Heart right ventricle (tissue), 16 donors: ENCODE data around the gene ACAP3. TPM values are rescaled to one million over a fixed set of nuclear protein-coding genes. Genes with fewer than 3 reads are reported as not detected.

ENCODE experiments used
- ATAC-seq, 8 donors: fragments of 200-7000 bp; cut with Tn5 transposase; one replicate each; pipeline ENCODE4 v1.9.1; 2020; ENCODE audit warnings: mild to moderate bottlenecking in 8 of 8, moderate library complexity in 8 of 8, moderate number of reproducible peaks in 1 of 8
- DNase-seq, 2 donors: peaks; one replicate each; pipeline ENCODE4 v3.0.0-alpha.2; 2020
- H3K27ac ChIP-seq, 10 donors: fragments of 200-600 bp; sonication (generic) in 2 of 10; one replicate each; pipeline versions ENCODE4 v1.5.0 to v1.8.0; 2020 to 2022; ENCODE audit warnings: mild to moderate bottlenecking in 3 of 10
- H3K27me3 ChIP-seq, 7 donors: fragments of 200-600 bp; one replicate each; pipeline ENCODE4 v1.8.0; 2021 to 2022; ENCODE audit warnings: mild to moderate bottlenecking in 2 of 7
- H3K36me3 ChIP-seq, 9 donors: fragments of 200-600 bp; sonication (generic) in 1 of 9; one replicate each; pipeline versions ENCODE4 v1.5.0 to v1.8.0; 2020 to 2022; ENCODE audit warnings: mild to moderate bottlenecking in 2 of 9
- H3K4me1 ChIP-seq, 9 donors: fragments of 200-600 bp; sonication (generic) in 1 of 9; one replicate each; pipeline versions ENCODE4 v1.5.0 to v1.8.0; 2020 to 2022; ENCODE audit warnings: mild to moderate bottlenecking in 4 of 9
- H3K4me3 ChIP-seq, 10 donors: fragments of 200-600 bp; sonication (generic) in 2 of 10; one replicate each; pipeline versions ENCODE4 v1.5.0 to v1.8.0; 2020 to 2022; ENCODE audit warnings: mild to moderate bottlenecking in 7 of 10, moderate library complexity in 2 of 10
- H3K9me3 ChIP-seq, 11 donors: fragments of 200-600 bp in 10 of 11; sonication (generic) in 2 of 11; one replicate each; pipeline versions ENCODE4 v1.5.0 to v1.8.0; 2013 to 2022; ENCODE audit warnings: mild to moderate bottlenecking in 2 of 11, control low read depth in 1 of 11, moderate library complexity in 1 of 11
- CTCF ChIP-seq, 9 donors: fragments of 200-600 bp; sonication (generic) in 2 of 9; IDR thresholded peaks; one replicate each; pipeline versions ENCODE4 v1.5.0 to v1.8.0; 2021 to 2022; ENCODE audit warnings: antibody characterized with exemption in 9 of 9, mild to moderate bottlenecking in 5 of 9, moderate library complexity in 1 of 9
- WGBS, 2 donors: extraction: QIAGEN DNeasy Blood & Tissue Kit; methylation state at CpG; one replicate each; pipeline ENCODE4 v1.1.7; 2013; ENCODE audit warnings: inconsistent platforms in 1 of 2; 5-methylcytosine and 5-hydroxymethylcytosine counted together
- intact Hi-C, 10 donors: fragments of 100-400 bp; cut with DNase I; formaldehyde crosslinking; loops; one replicate each; pipeline versions ENCODE4 v1.11.1 to v1.14.2; 2022
- polyA plus RNA-seq, 2 donors: library from polyadenylated mRNA; stranded (reverse); fragments of 200-250 nt; gene quantifications; one replicate each; pipeline ENCODE4 v1.2.3, GENCODE V29; 2013
- total RNA-seq, 10 donors: library from RNA; stranded (reverse); fragmentation: NEBNext Ultra II Directional in 3 of 10; extraction: Animal tissue kit (Norgen Biotek cat#: 25700) in 3 of 10; gene quantifications; one replicate each; pipeline versions ENCODE4 v1.2.1 to v1.2.4, GENCODE V29; 2021 to 2023
- donor health status: Arrhythmogenic right ventricular cardiomyopathy.
- donor health status: ischemic (EF 13 %, LVEDD 7.1; RV severe dilation, severe dysfunction).
- donor health status: healthy with polysubstance abuse.
- donor health status: DM: no; HTN: yes; CAD: no.
- donor health status: DM: no; HTN: no; CAD: no.
- donor health status: ischemic (EF 25% LVEDD 6.9; RV normal size, moderate dysfunction).
- donor health status: ischemic (EF 25% LVEDD 5.7; RV mildly dilated, moderate dysfunction).
- donor health status: healthy.
- donor health status: DM: yes; HTN: yes; CAD: no.
- donor health status: Ischemic cardiomyopathy.
- donor health status: ischemic (EF 35%, LVEDD 5.7; RV mildly dilated, moderate dysfunction).
- donor health status: nonischemic (EF 11% LVEDD 7.7; RV severe dilation, severe dysfunction).
- donor health status: DM: yes; HTN: yes; CAD: no.
- donor health status: PGD.
- donor health status: ischemic (EF 29% LVEDD 5.4; RV normal size, mild dysfunction).
- donor health status: nonischemic (EF 23%, LVEDD 6.1; RV moderate dilation, normal function).

The ACAP3 gene
- total and polyA plus RNA-seq, 12 donors: 22.2 to 152 (median 30.4) TPM

GRCh38 chr1:1306661-1307260 is 969 bp downstream of the ACAP3 start:
- WGBS, 2 donors: 34 to 38% methylated on average over 27 of the region's 27 CpGs
- no peak for ATAC-seq
- peak overlapping the region in 8 of 10 donors; percentile 93 to 100 (median 98) for H3K27ac ChIP-seq

GRCh38 chr1:1306070-1306660 is 1.6 kb downstream of the ACAP3 start:
- DNase-seq (no peak), ATAC-seq (no peak)
- peak overlapping the region in 9 of 10 donors; percentile 75 to 99 (median 83) for H3K4me3 ChIP-seq
- no peaks in the 10 kb centered on the region for H3K27me3 ChIP-seq
- WGBS, 2 donors: 26 to 50% methylated on average over 11 of the region's 11 CpGs
- H3K36me3 ChIP-seq: peaks cover 0 to 16% (median 4%) of the 10 kb centered on the region in 9 donors
- peak overlapping the region in 9 of 10 donors; percentile 63 to 100 (median 82) for H3K27ac ChIP-seq
- H3K4me1 ChIP-seq: peaks cover 27 to 54% (median 50%) of the 10 kb centered on the region in 9 donors
- peak in 2 of 9 donors; percentile 5 to 6 for TF ChIP-seq CTCF (IDR thresholded peaks at IDR 0.05)
- H3K9me3 ChIP-seq: no peaks in the 10 kb centered on the region
- intact Hi-C loops: loop anchor here in 2 of 10 donors (5.0 kb wide), 1 partner anchor 41 kb away; the partner anchor contains the start of gene DVL1 (in 2 of the 2)

More at GRCh38 chr1:1306661-1307260, 969 bp downstream of the ACAP3 start:
- TF ChIP-seq CTCF (IDR thresholded peaks at IDR 0.05): no peak
- no peak for DNase-seq
- peaks cover 27 to 54% (median 50%) of the 10 kb centered on the region in 9 donors for H3K4me1 ChIP-seq
- peaks cover 0 to 22% (median 9%) of the 10 kb centered on the region in 9 donors for H3K36me3 ChIP-seq
- H3K27me3 ChIP-seq: no peaks in the 10 kb centered on the region
- no peaks in the 10 kb centered on the region for H3K9me3 ChIP-seq
- H3K4me3 ChIP-seq: peak overlapping the region; percentile 47 to 99 (median 82)
- intact Hi-C loops: loop anchor here in 2 of 10 donors (5.0 kb wide), 1 partner anchor 41 kb away; the partner anchor contains the start of gene DVL1 (in 2 of the 2)

GRCh38 chr1:1305300-1306069 is 2.2 kb downstream of the ACAP3 start:
- Histone ChIP-seq H3K27ac (peak overlapping the region in 9 of 10 donors; percentile 63 to 100 (median 82)), H3K27me3 (no peaks in the 10 kb centered on the region), H3K36me3 (peaks cover 0 to 10% (median 0%) of the 10 kb centered on the region in 9 donors), H3K9me3 (no peaks in the 10 kb centered on the region), H3K4me1 (peaks cover 27 to 54% (median 50%) of the 10 kb centered on the region in 9 donors), H3K4me3 (peak overlapping the region; percentile 18 to 99 (median 82))
- ATAC-seq (peak; percentile 3 to 58 (median 34)), DNase-seq (peak; percentile 73 to 77)
- peak in 2 of 9 donors; percentile 11 to 20 for TF ChIP-seq CTCF (IDR thresholded peaks at IDR 0.05)
- intact Hi-C loops: loop anchor here in 2 of 10 donors (5.0 kb wide), 1 partner anchor 42 kb away; the partner anchor contains the start of gene DVL1 (in 2 of the 2)
- WGBS, 2 donors: 30 to 38% methylated on average over 25 of the region's 25 CpGs
